Mesothelial cell of epicardium (in vitro differentiated cells): Measurements from ENCODE around the gene IGSF5. TPM values are rescaled to one million over a fixed set of nuclear protein-coding genes. Genes with fewer than 3 reads are reported as not detected.
"Not testable (repeated sequence)": the region's sequence is repeated elsewhere in the genome, so short reads cannot be mapped to it uniquely, and the experiment has no call there.

ENCODE experiments used
- DNase-seq, 2 experiments: peaks; one replicate each; pipeline ENCODE4 v3.0.0; 2021; ENCODE audit warnings: low spot score in 2 of 2; ENCODE audit not compliant: unreplicated experiment in 2 of 2
- H3K27ac Mint-ChIP-seq: 2 replicates; pipeline ENCODE4 v1.8.0; 2021; ENCODE audit warnings: mixed read lengths
- H3K27me3 Mint-ChIP-seq: 2 replicates; pipeline ENCODE4 v1.8.0; 2021; ENCODE audit warnings: low read depth, mixed read lengths
- H3K36me3 Mint-ChIP-seq: 2 replicates; pipeline ENCODE4 v1.8.0; 2021; ENCODE audit warnings: mixed read lengths
- H3K4me1 Mint-ChIP-seq: 2 replicates; pipeline ENCODE4 v1.8.0; 2021; ENCODE audit warnings: mixed read lengths
- H3K4me3 Mint-ChIP-seq: 2 replicates; pipeline ENCODE4 v1.8.0; 2021; ENCODE audit warnings: mild to moderate bottlenecking, moderate library complexity, mixed read lengths
- H3K9me3 Mint-ChIP-seq: 2 replicates; pipeline ENCODE4 v1.8.0; 2021; ENCODE audit warnings: mixed read lengths
- CTCF ChIP-seq: fragments of 200-600 bp; sonication (generic); IDR thresholded peaks from one replicate; pipeline ENCODE4 v1.5.0; 2021; ENCODE audit warnings: antibody characterized with exemption; ENCODE audit not compliant: unreplicated experiment
- total RNA-seq: library from RNA; stranded (reverse); gene quantifications from 3 replicates; pipeline ENCODE4 v1.2.1, GENCODE V29; 2021

IGSF5 gene
- total RNA-seq, 1 donor from 2014 or later = 2.2 TPM

- Mint-ChIP-seq H3K4me1 (peaks cover 64% of the 10 kb centered on the region), H3K4me3 (no peak overlapping the region), H3K27me3 (no peaks in the 10 kb centered on the region), H3K9me3 (peaks cover 4% of the 10 kb centered on the region), H3K27ac (peak overlapping the region; percentile 97), H3K36me3 (peaks cover 10% of the 10 kb centered on the region)
- TF ChIP-seq CTCF = no peak
- no peak for DNase-seq
Observed at GRCh38 chr21:39738566-39738965, 6.4 kb upstream of the IGSF5 start.

- H3K27me3 Mint-ChIP-seq, H3K9me3 Mint-ChIP-seq, H3K36me3 Mint-ChIP-seq, DNase-seq, H3K4me3 Mint-ChIP-seq: not testable (repeated sequence)
- Mint-ChIP-seq H3K27ac (peak overlapping the region; percentile 97), H3K4me1 (peaks cover 69% of the 10 kb centered on the region)
Observed at GRCh38 chr21:39739531-39739930, 5.5 kb upstream of the IGSF5 start.

- Mint-ChIP-seq H3K27ac (peak overlapping the region; percentile 81), H3K4me1 (peaks cover 61% of the 10 kb centered on the region)
- DNase-seq, H3K9me3 Mint-ChIP-seq, H3K27me3 Mint-ChIP-seq, H3K4me3 Mint-ChIP-seq, H3K36me3 Mint-ChIP-seq: not testable (repeated sequence)
Observed at GRCh38 chr21:39742561-39742960, 2.4 kb upstream of the IGSF5 start.

- not testable (repeated sequence) for H3K36me3 Mint-ChIP-seq, H3K9me3 Mint-ChIP-seq, H3K27me3 Mint-ChIP-seq, H3K4me3 Mint-ChIP-seq, DNase-seq
- peak overlapping the region; percentile 78 for H3K27ac Mint-ChIP-seq
- H3K4me1 Mint-ChIP-seq = peaks cover 55% of the 10 kb centered on the region
Observed at GRCh38 chr21:39745332-39745731, 349 bp downstream of the IGSF5 start.

GRCh38 chr21:39750670-39751069 lies 5.7 kb downstream of the IGSF5 start:
- Mint-ChIP-seq H3K36me3 (peaks cover 23% of the 10 kb centered on the region), H3K9me3 (peaks cover 25% of the 10 kb centered on the region), H3K27ac (peak overlapping the region; percentile 40)

GRCh38 chr21:39754811-39755210 lies 9.8 kb downstream of the IGSF5 start:
- Mint-ChIP-seq H3K9me3 (peaks cover 35% of the 10 kb centered on the region), H3K4me3 (no peak overlapping the region), H3K36me3 (peaks cover 27% of the 10 kb centered on the region), H3K27me3 (no peaks in the 10 kb centered on the region), H3K4me1 (peaks cover 11% of the 10 kb centered on the region), H3K27ac (no peak overlapping the region)
- TF ChIP-seq CTCF = no peak
- no peak for DNase-seq

More at GRCh38 chr21:39750670-39751069, 5.7 kb downstream of the IGSF5 start:
- H3K4me3 Mint-ChIP-seq = no peak overlapping the region
- DNase-seq = no peak
- no peak for TF ChIP-seq CTCF
- no peaks in the 10 kb centered on the region for H3K27me3 Mint-ChIP-seq
- H3K4me1 Mint-ChIP-seq = peaks cover 24% of the 10 kb centered on the region

- Mint-ChIP-seq H3K4me3 (no peak overlapping the region), H3K36me3 (peaks cover 38% of the 10 kb centered on the region), H3K27me3 (no peaks in the 10 kb centered on the region), H3K9me3 (peaks cover 47% of the 10 kb centered on the region), H3K27ac (peak overlapping the region; percentile 43), H3K4me1 (peaks cover 6% of the 10 kb centered on the region)
- no peak for DNase-seq
- TF ChIP-seq CTCF = no peak
Observed at GRCh38 chr21:39756285-39756684, 11.3 kb downstream of the IGSF5 start.
